ENCODE data around the gene DAGLB. TPM values are rescaled to one million over a fixed set of nuclear protein-coding genes. Genes with fewer than 3 reads are reported as not detected.

Gene DAGLB
- total and polyA plus RNA-seq, 2 of the 8 experiments (the other 6 are each of a cell fraction or from before 2014, with no cell fraction given) = 27.0 to 39.6 TPM

DNA sequence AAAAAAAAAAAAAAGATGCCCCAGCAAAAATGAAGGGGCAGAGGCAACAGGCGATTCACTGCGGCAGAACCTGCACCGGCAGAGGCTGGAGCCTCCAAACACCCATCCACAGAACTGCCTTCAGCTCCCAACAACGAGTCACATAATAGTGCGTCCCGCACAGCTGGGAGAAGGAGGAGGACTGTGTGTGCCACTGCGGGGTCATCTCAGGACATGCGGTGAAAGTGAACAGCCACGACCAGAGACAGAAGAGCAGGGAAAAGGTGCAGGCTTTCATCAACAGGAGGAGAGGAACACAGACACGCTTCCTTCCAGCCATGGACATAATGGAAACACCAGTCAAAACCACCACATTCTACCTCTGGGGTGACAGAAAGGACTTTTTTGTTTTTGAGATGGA, 34.1 kb downstream of the DAGLB start (continued):
- TF ChIP-seq, protein P1, sequence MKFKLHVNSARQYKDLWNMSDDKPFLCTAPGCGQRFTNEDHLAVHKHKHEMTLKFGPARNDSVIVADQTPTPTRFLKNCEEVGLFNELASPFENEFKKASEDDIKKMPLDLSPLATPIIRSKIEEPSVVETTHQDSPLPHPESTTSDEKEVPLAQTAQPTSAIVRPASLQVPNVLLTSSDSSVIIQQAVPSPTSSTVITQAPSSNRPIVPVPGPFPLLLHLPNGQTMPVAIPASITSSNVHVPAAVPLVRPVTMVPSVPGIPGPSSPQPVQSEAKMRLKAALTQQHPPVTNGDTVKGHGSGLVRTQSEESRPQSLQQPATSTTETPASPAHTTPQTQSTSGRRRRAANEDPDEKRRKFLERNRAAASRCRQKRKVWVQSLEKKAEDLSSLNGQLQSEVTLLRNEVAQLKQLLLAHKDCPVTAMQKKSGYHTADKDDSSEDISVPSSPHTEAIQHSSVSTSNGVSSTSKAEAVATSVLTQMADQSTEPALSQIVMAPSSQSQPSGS (IDR thresholded peaks at IDR 0.05; ENCODE audit: low read length) = no peak
- TF ChIP-seq KDM5A (IDR thresholded peaks at IDR 0.05; ENCODE audit: low read length) = no peak
- no peak for TF ChIP-seq EGR1 (IDR thresholded peaks at IDR 0.05; ENCODE audit: borderline replicate concordance, low read depth, low read length)
- TF ChIP-seq ZNF274 (IDR thresholded peaks at IDR 0.05; ENCODE audit: borderline replicate concordance, extremely low read depth, low read length) = no peak
